GM23248 (cell line): Measurements from ENCODE around the gene SHISA8. TPM values are rescaled to one million over a fixed set of nuclear protein-coding genes. Genes with fewer than 3 reads are reported as not detected.

Experiments used
- DNase-seq: peaks from one replicate; pipeline ENCODE4 v3.0.0-alpha.2; 2015
- H2AFZ ChIP-seq: fragments of 200-600 bp; sonication (generic); 2 replicates; pipeline ENCODE4 v1.6.1; 2016; ENCODE audit warnings: antibody characterized with exemption
- H3F3A ChIP-seq: fragments of 200-600 bp; sonication (generic); 2 replicates; pipeline ENCODE4 v1.6.1; 2016; ENCODE audit warnings: mild to moderate bottlenecking, antibody characterized with exemption, mixed run types; ENCODE audit not compliant: insufficient read depth
- H3K27ac ChIP-seq: fragments of 200-600 bp; sonication (generic); 2 replicates; pipeline ENCODE4 v1.5.1; 2016; ENCODE audit warnings: mild to moderate bottlenecking
- H3K27me3 ChIP-seq: fragments of 200-600 bp; sonication (generic); replicated peaks from 2 replicates; pipeline ENCODE4 v1.6.1; 2016; ENCODE audit warnings: mild to moderate bottlenecking; ENCODE audit not compliant: insufficient read depth
- H3K36me3 ChIP-seq: fragments of 200-600 bp; sonication (generic); 2 replicates; pipeline ENCODE4 v1.6.1; 2016; ENCODE audit warnings: low read depth, mild to moderate bottlenecking
- H3K4me1 ChIP-seq: fragments of 200-600 bp; sonication (generic); 2 replicates; pipeline ENCODE4 v1.6.1; 2016; ENCODE audit warnings: mild to moderate bottlenecking; ENCODE audit not compliant: insufficient read depth
- H3K4me2 ChIP-seq: fragments of 200-600 bp; sonication (generic); one replicate; pipeline ENCODE4 v1.6.1; 2016; ENCODE audit warnings: mild to moderate bottlenecking; ENCODE audit not compliant: unreplicated experiment
- H3K4me3 ChIP-seq: fragments of 200-600 bp; sonication (generic); 2 replicates; pipeline ENCODE4 v1.5.1; 2016; ENCODE audit warnings: mild to moderate bottlenecking
- H3K79me2 ChIP-seq: fragments of 200-600 bp; sonication (generic); 2 replicates; pipeline ENCODE4 v1.6.1; 2016; ENCODE audit warnings: mild to moderate bottlenecking; ENCODE audit not compliant: insufficient read depth
- H3K9ac ChIP-seq: fragments of 200-600 bp; sonication (generic); 2 replicates; pipeline ENCODE4 v1.6.1; 2016; ENCODE audit warnings: mild to moderate bottlenecking
- H3K9me2 ChIP-seq: fragments of 200-600 bp; sonication (generic); 2 replicates; pipeline ENCODE4 v1.6.1; 2016; ENCODE audit warnings: mixed run types, mild to moderate bottlenecking, moderate library complexity; ENCODE audit not compliant: insufficient read depth
- H3K9me3 ChIP-seq: fragments of 200-600 bp; sonication (generic); one replicate; pipeline ENCODE4 v1.6.1; 2017; ENCODE audit warnings: low read depth
- H4K20me1 ChIP-seq: fragments of 200-600 bp; sonication (generic); 2 replicates; pipeline ENCODE4 v1.6.0; 2016; ENCODE audit not compliant: insufficient read depth
- EZH2 ChIP-seq: fragments of 200-600 bp; sonication (generic); IDR thresholded peaks from 2 replicates; pipeline ENCODE4 v1.6.1; 2018; ENCODE audit warnings: antibody characterized with exemption, mild to moderate bottlenecking; ENCODE audit not compliant: insufficient read depth, poor library complexity, severe bottlenecking
- EZH2phosphoT487 ChIP-seq: fragments of 200-600 bp; sonication (generic); IDR thresholded peaks from 2 replicates; pipeline ENCODE4 v1.6.1; 2018; ENCODE audit warnings: antibody characterized with exemption, moderate library complexity, mild to moderate bottlenecking, low read depth; ENCODE audit not compliant: insufficient read depth
- WGBS, 2 experiments: methylation state at CpG; one replicate each; pipeline ENCODE4 v1.1.6; 2015 to 2017; ENCODE audit warnings: low lambda C conversion rate in 2 of 2, low coverage in 1 of 2; ENCODE audit errors: missing lambda C conversion rate in 2 of 2; 5-methylcytosine and 5-hydroxymethylcytosine counted together
- in situ Hi-C: fragments of 300-500 bp; cut with MboI; formaldehyde crosslinking; loops from 2 replicates; pipeline ENCODE4 v1.15.0; 2020
- polyA plus RNA-seq: library from polyadenylated mRNA; unstranded; fragments of >200 nt; fragmentation: Nextera tagmentation; extraction: Ambion mirVana; gene quantifications from 2 replicates; pipeline ENCODE4 v1.2.1, GENCODE V29; 2016
- total RNA-seq: library from RNA; depleted of rRNA; stranded (reverse); fragments of >200 nt; shearing (Covaris generic); gene quantifications from 2 replicates; pipeline ENCODE4 v1.2.3, GENCODE V29; 2014

Gene SHISA8
- total and polyA plus RNA-seq, 2 experiments from 2014 or later, result not detected

- 29 to 30% methylated on average over 13 of the region's 13 CpGs for WGBS, 2 experiments
- Histone ChIP-seq H3K9me2 (no peaks in the 10 kb centered on the region), H3F3A (peaks cover 23% of the 10 kb centered on the region), H3K4me1 (peaks cover 11% of the 10 kb centered on the region), H3K79me2 (peaks cover 8% of the 10 kb centered on the region; the same call in 1 of the 2 replicates), H3K36me3 (no peaks in the 10 kb centered on the region), H2AFZ (peak overlapping the region; percentile 62), H3K4me3 (no peak overlapping the region), H3K9me3 (no peaks in the 10 kb centered on the region), H4K20me1 (no peaks in the 10 kb centered on the region), H3K27ac (peak overlapping the region; percentile 90), H3K4me2 (peak overlapping the region; percentile 11), H3K27me3 (no peaks in the 10 kb centered on the region), H3K9ac (peak overlapping the region; percentile 67)
- peak; percentile 95 for DNase-seq
- no peak for TF ChIP-seq EZH2phosphoT487
- TF ChIP-seq EZH2, result no peak
- in situ Hi-C loops, result loop anchor here (10.0 kb wide), 1 partner anchor 246 kb away; the partner anchor contains the start of gene MEI1
Observed at GRCh38 chr22:41940832-41941765, 26.2 kb upstream of the SHISA8 start.

GRCh38 chr22:41939981-41940831 is 25.3 kb upstream of the SHISA8 start:
- H3K27ac ChIP-seq, result peak overlapping the region; percentile 90
- no peak overlapping the region for H3K4me3 ChIP-seq
- peak overlapping the region; percentile 67 for H3K9ac ChIP-seq
- no peaks in the 10 kb centered on the region for H3K36me3 ChIP-seq
- TF ChIP-seq EZH2phosphoT487 (no peak), EZH2 (no peak)
- H3K4me1 ChIP-seq, result peaks cover 11% of the 10 kb centered on the region
- H4K20me1 ChIP-seq, result no peaks in the 10 kb centered on the region
- H3K9me3 ChIP-seq, result no peaks in the 10 kb centered on the region
- H3K9me2 ChIP-seq, result no peaks in the 10 kb centered on the region
- H3K27me3 ChIP-seq, result no peaks in the 10 kb centered on the region
- DNase-seq, result no peak
- H3F3A ChIP-seq, result peaks cover 23% of the 10 kb centered on the region
- in situ Hi-C loops, result loop anchor here (10.0 kb wide), 1 partner anchor 245 kb away; the partner anchor contains the start of gene MEI1
- H2AFZ ChIP-seq, result no peak overlapping the region
- peak overlapping the region; percentile 11 for H3K4me2 ChIP-seq
- 88% methylated on average over 13 of the region's 13 CpGs for WGBS, 2 experiments
- H3K79me2 ChIP-seq, result no peaks in the 10 kb centered on the region

DNA sequence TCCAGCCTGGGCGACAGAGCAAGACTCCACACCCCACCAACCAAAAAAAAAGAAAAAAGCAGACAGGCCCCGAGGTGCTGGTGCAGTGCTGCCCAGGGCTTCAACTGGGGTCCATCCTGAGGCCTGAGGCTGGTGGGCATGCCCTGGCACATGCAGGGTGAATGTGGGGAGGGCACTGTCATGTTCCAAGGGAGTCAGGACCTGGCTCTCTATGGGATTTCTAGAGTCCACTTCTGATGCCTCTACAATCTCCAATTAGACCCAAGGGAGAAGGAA is 22.0 kb upstream of the SHISA8 start:
- in situ Hi-C loops, result no loop called here
- 95 to 96% methylated on average over 2 of the region's 2 CpGs for WGBS, 2 experiments

GRCh38 chr22:41935509-41935908 is 20.6 kb upstream of the SHISA8 start:
- no peaks in the 10 kb centered on the region for H4K20me1 ChIP-seq
- no peak overlapping the region for H3K27ac ChIP-seq
- no peak overlapping the region for H3K4me2 ChIP-seq
- no peaks in the 10 kb centered on the region for H3K9me3 ChIP-seq
- no peak for DNase-seq
- peaks cover 8% of the 10 kb centered on the region for H3F3A ChIP-seq
- H3K79me2 ChIP-seq, result no peaks in the 10 kb centered on the region
- H3K4me3 ChIP-seq, result no peak overlapping the region
- H3K9ac ChIP-seq, result no peak overlapping the region
- 94 to 98% methylated on average over 9 of the region's 9 CpGs for WGBS, 2 experiments
- no peaks in the 10 kb centered on the region for H3K36me3 ChIP-seq
- no peaks in the 10 kb centered on the region for H3K9me2 ChIP-seq
- H3K27me3 ChIP-seq, result no peaks in the 10 kb centered on the region
- no peak overlapping the region for H2AFZ ChIP-seq
- TF ChIP-seq EZH2 (no peak), EZH2phosphoT487 (no peak)
- peaks cover 3% of the 10 kb centered on the region for H3K4me1 ChIP-seq
- in situ Hi-C loops, result no loop called here

More for the DNA sequence above, 22.0 kb upstream of the SHISA8 start:
- Histone ChIP-seq H3K9me3 (no peaks in the 10 kb centered on the region), H3K4me2 (no peak overlapping the region), H3F3A (peaks cover 20% of the 10 kb centered on the region), H4K20me1 (no peaks in the 10 kb centered on the region), H3K4me3 (no peak overlapping the region), H3K9ac (no peak overlapping the region), H3K27ac (no peak overlapping the region), H3K79me2 (no peaks in the 10 kb centered on the region), H3K27me3 (no peaks in the 10 kb centered on the region), H2AFZ (no peak overlapping the region), H3K9me2 (no peaks in the 10 kb centered on the region), H3K36me3 (no peaks in the 10 kb centered on the region), H3K4me1 (peaks cover 5% of the 10 kb centered on the region)
- no peak for TF ChIP-seq EZH2phosphoT487
- no peak for TF ChIP-seq EZH2
- DNase-seq, result no peak
